ENCODE results near the gene BRINP2.

DNA sequence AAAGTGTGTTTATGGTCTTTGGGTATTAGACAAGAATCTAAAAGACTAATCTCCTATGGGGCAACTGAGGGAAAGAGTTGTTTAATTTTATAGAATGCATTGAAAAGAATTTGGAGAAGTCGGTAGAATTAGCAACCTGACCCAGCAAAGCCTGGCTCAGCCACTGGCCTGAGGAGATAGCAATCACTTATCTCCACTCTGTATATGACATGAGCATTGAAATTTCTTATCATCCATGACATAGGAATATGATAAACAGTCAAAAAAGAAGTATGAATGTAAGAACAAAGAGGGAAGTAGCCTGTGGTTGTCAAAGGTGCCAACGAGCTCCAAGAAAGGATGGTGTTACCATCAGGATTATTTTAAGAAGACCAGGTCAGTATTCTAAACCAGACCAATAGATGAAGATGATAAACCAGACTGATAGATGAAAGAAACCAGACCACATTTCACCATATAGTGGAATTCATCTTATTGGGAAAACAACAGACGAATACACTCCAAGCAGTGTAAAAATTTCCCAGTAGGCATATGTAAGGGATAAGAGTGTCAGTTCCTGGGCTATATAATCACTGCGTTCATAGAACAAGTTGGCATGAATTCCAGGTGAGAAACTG is 42.0 kb upstream of the BRINP2 start:
- TF ChIP-seq POLR2A (IDR thresholded peaks at IDR 0.05; ENCODE audit: low read length) (no peak), GATA1 (IDR thresholded peaks at IDR 0.05; ENCODE audit: low read depth, low read length) (no peak)
